ENCODE data around the gene CFAP119. TPM values are rescaled to one million over a fixed set of nuclear protein-coding genes. Genes with fewer than 3 reads are reported as not detected.

CFAP119 gene
- 1.4 and 2.7 TPM in 2 replicates for total RNA-seq

GRCh38 chr16:30761928-30762902, at the start of gene CFAP119, which contains the start of gene RNF40:
TSS of gene CFAP119 (minus strand) at chr16:30762062. CDS start at chr16:30761748, 314 bp downstream.
TSS of gene RNF40 (plus strand) at chr16:30762322. CDS start at chr16:30762546, 224 bp downstream.

GRCh38 chr16:30786936-30787612, 25.2 kb upstream of the CFAP119 start, which contains the start of gene ZNF629:
TSS of gene ZNF629 (minus strand) at chr16:30787205. CDS start at chr16:30784482, 2,723 bp downstream.

GRCh38 chr16:30747799-30748633, 13.8 kb downstream of the CFAP119 start, which contains the start of gene PHKG2:
TSS of gene PHKG2 (plus strand) at chr16:30748425. CDS start at chr16:30748821, 396 bp downstream.

Other genes with a start within 250 kb of the CFAP119 start
- 18.0 and 19.4 TPM in 2 replicates for gene ZNF768, start 235.5 kb downstream of the CFAP119 start, total RNA-seq
- gene ZNF747, start 227.2 kb downstream of the CFAP119 start, total RNA-seq: 8.6 and 10.4 TPM in 2 replicates
- 4.2 and 4.4 TPM in 2 replicates for gene ZNF764, start 203.7 kb downstream of the CFAP119 start, total RNA-seq
- 5.6 and 12.7 TPM in 2 replicates for gene ZNF688, start 190.3 kb downstream of the CFAP119 start, total RNA-seq
- gene ZNF785, start 176.4 kb downstream of the CFAP119 start, total RNA-seq: 7.3 and 8.1 TPM in 2 replicates
- 2.3 and 5.2 TPM in 2 replicates for gene ZNF689, start 151.7 kb downstream of the CFAP119 start, total RNA-seq
- 4.4 and 5.9 TPM in 2 replicates for gene PRR14, start 111.1 kb downstream of the CFAP119 start, total RNA-seq
- gene FBRS, start 103.6 kb downstream of the CFAP119 start, total RNA-seq: 12.1 and 22.0 TPM in 2 replicates
- gene SRCAP, start 62.9 kb downstream of the CFAP119 start, total RNA-seq: 19.2 and 24.0 TPM in 2 replicates
- gene PHKG2, start 13.6 kb downstream of the CFAP119 start, total RNA-seq: 14.9 and 18.2 TPM in 2 replicates
- gene RNF40, start 260 bp upstream of the CFAP119 start, total RNA-seq: 69.9 and 93.6 TPM in 2 replicates
- 5.4 and 6.7 TPM in 2 replicates for gene ZNF629, start 25.1 kb upstream of the CFAP119 start, total RNA-seq
- 28.5 and 51.0 TPM in 2 replicates for gene BCL7C, start 132.0 kb upstream of the CFAP119 start, total RNA-seq
- gene CTF1, start 134.6 kb upstream of the CFAP119 start, total RNA-seq: 1.2 and 1.7 TPM in 2 replicates
- gene FBXL19, start 161.5 kb upstream of the CFAP119 start, total RNA-seq: 13.5 and 17.1 TPM in 2 replicates
- gene ORAI3, start 187.0 kb upstream of the CFAP119 start, total RNA-seq: 21.9 and 50.5 TPM in 2 replicates
- 0.96 and 1.4 TPM in 2 replicates for gene SETD1A, start 195.7 kb upstream of the CFAP119 start, total RNA-seq
- gene HSD3B7, start 223.1 kb upstream of the CFAP119 start, total RNA-seq: 12.8 and 17.5 TPM in 2 replicates
- 0.19 and 0.28 TPM in 2 replicates for gene STX1B, start 248.6 kb upstream of the CFAP119 start, total RNA-seq